Testis (tissue), 2 donors: ENCODE measurements around the gene CCSER1.

Experiments
- POLR2A ChIP-seq: fragments of 450-650 bp; IDR thresholded peaks from one replicate; pipeline ENCODE4 v1.6.1; 2017; ENCODE audit warnings: antibody characterized with exemption, mild to moderate bottlenecking, moderate library complexity
- TF ChIP-seq, protein P1 (sequence below), 3 experiments: fragments of 450-650 bp in 2 of 3; fragments of 200-600 bp in 1 of 3; sonication (generic) in 1 of 3; IDR thresholded peaks; one replicate each; pipeline ENCODE4 v1.5.1; 2016 to 2019; ENCODE audit warnings: antibody characterized with exemption in 3 of 3, mild to moderate bottlenecking in 2 of 3, moderate library complexity in 1 of 3

DNA sequence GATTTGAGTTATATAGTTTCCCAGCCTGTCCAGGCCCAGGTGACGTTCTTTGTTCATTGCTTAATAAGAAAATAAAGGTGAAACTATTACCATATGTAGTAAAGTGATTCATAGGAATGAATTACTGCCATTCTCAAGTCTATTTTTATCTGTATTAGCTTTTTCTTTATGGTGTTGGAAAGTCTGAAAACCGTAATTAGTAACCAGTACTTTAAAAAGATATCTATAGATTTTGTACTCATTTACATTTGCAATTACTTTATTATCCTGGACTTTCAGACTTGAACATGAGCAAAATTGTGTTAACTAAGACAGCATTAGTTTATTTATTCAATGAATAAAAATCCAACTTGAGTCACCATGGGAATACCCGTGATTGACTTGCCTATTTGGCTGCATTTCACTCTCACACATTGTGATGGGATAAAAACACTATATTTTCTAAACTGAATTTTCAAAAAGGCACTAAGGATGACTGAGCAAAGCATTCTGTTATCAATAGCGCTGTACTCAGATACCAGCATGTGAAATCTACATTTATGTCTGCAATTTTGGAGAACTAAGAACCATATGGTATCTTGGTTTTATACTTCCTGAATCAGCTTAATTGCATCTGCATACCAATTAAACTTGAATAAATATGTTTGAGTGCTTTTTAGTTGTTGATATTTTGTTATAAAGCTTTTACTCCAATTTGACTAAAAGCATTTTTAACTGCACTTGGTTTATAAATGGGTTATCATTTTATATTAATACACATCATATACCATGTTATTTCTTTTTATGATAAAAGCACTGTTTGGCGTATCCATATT is 154.6 kb downstream of the CCSER1 start:
- TF ChIP-seq, protein P1, sequence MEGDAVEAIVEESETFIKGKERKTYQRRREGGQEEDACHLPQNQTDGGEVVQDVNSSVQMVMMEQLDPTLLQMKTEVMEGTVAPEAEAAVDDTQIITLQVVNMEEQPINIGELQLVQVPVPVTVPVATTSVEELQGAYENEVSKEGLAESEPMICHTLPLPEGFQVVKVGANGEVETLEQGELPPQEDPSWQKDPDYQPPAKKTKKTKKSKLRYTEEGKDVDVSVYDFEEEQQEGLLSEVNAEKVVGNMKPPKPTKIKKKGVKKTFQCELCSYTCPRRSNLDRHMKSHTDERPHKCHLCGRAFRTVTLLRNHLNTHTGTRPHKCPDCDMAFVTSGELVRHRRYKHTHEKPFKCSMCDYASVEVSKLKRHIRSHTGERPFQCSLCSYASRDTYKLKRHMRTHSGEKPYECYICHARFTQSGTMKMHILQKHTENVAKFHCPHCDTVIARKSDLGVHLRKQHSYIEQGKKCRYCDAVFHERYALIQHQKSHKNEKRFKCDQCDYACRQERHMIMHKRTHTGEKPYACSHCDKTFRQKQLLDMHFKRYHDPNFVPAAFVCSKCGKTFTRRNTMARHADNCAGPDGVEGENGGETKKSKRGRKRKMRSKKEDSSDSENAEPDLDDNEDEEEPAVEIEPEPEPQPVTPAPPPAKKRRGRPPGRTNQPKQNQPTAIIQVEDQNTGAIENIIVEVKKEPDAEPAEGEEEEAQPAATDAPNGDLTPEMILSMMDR (IDR thresholded peaks at IDR 0.05): no peak
- TF ChIP-seq POLR2A: no peak
